CD14-positive monocyte (primary cell): ENCODE results near the gene OR6C6. TPM values are rescaled to one million over a fixed set of nuclear protein-coding genes. Genes with fewer than 3 reads are reported as not detected.

Experiments used
- DNase-seq, 3 donors: peaks; one replicate each; pipeline ENCODE4 v3.0.0-alpha.2; 2011 to 2022
- H2AFZ ChIP-seq: 2 replicates; pipeline ENCODE4 v1.6.0; 2012; ENCODE audit warnings: mild to moderate bottlenecking, low read depth, low read length, inconsistent platforms; ENCODE audit not compliant: insufficient read depth, poor library complexity, severe bottlenecking
- H3K27ac ChIP-seq, 2 donors: 1 replicate in 1 of 2; 2 replicates in 1 of 2; pipeline ENCODE4 v1.5.1; 2012 to 2013; ENCODE audit warnings: low read length in 2 of 2, control low read depth in 1 of 2, inconsistent platforms in 1 of 2, low read depth in 1 of 2, mild to moderate bottlenecking in 1 of 2
- H3K27me3 ChIP-seq, 2 donors: one replicate each; pipeline versions ENCODE4 v1.6.0 to v1.6.1; 2011 to 2013; ENCODE audit warnings: low read length in 2 of 2; ENCODE audit not compliant: control insufficient read depth in 2 of 2, insufficient read depth in 2 of 2
- H3K36me3 ChIP-seq, 2 donors: replicated peaks in 1 of 2; 1 replicate in 1 of 2; 2 replicates in 1 of 2; pipeline versions ENCODE4 v1.5.1 to v1.6.1; 2012 to 2013; ENCODE audit warnings: low read length in 2 of 2, control low read depth in 1 of 2, inconsistent platforms in 1 of 2, mild to moderate bottlenecking in 1 of 2; ENCODE audit not compliant: insufficient read depth in 2 of 2, control insufficient read depth in 1 of 2
- H3K4me1 ChIP-seq, 2 donors: 1 replicate in 1 of 2; 2 replicates in 1 of 2; pipeline versions ENCODE4 v1.5.1 to v1.6.1; 2012 to 2013; ENCODE audit warnings: low read length in 2 of 2, control low read depth in 1 of 2, inconsistent platforms in 1 of 2, mild to moderate bottlenecking in 1 of 2, moderate library complexity in 1 of 2; ENCODE audit not compliant: insufficient read depth in 2 of 2, control insufficient read depth in 1 of 2
- H3K4me2 ChIP-seq: replicated peaks from 2 replicates; pipeline ENCODE3; 2012; ENCODE audit warnings: low read length, moderate library complexity, mild to moderate bottlenecking; ENCODE audit not compliant: poor library complexity, severe bottlenecking; ENCODE audit errors: extremely low read depth
- H3K4me3 ChIP-seq, 3 experiments: fragments of 200-600 bp in 1 of 3; sonication (generic) in 1 of 3; replicated peaks in 1 of 3; 1 replicate in 2 of 3; 2 replicates in 1 of 3; pipeline ENCODE4 v1.5.1; 2011 to 2013; ENCODE audit warnings: low read length in 3 of 3, mild to moderate bottlenecking in 3 of 3, control low read depth in 2 of 3, low read depth in 2 of 3, inconsistent platforms in 1 of 3, moderate library complexity in 1 of 3
- H3K79me2 ChIP-seq: 2 replicates; pipeline ENCODE4 v1.6.0; 2012; ENCODE audit warnings: mild to moderate bottlenecking, control low read depth, inconsistent platforms, low read length, moderate library complexity; ENCODE audit not compliant: insufficient read depth
- H3K9ac ChIP-seq: 2 replicates; pipeline ENCODE4 v1.6.0; 2017; ENCODE audit warnings: low read length, mild to moderate bottlenecking; ENCODE audit not compliant: insufficient read depth, poor library complexity, severe bottlenecking
- H3K9me3 ChIP-seq, 2 donors: replicated peaks in 1 of 2; 1 replicate in 1 of 2; 2 replicates in 1 of 2; pipeline versions ENCODE4 v1.5.1 to v1.6.1; 2012 to 2013; ENCODE audit warnings: low read length in 2 of 2, control low read depth in 1 of 2; ENCODE audit not compliant: control insufficient read depth in 1 of 2, insufficient read depth in 1 of 2
- H4K20me1 ChIP-seq: 2 replicates; pipeline ENCODE4 v1.6.0; 2012; ENCODE audit warnings: mild to moderate bottlenecking, low read length, control low read depth, moderate library complexity; ENCODE audit not compliant: insufficient read depth
- H3K27ac Mint-ChIP-seq, 7 donors: one replicate each; pipeline ENCODE4 v1.8.0; 2020; ENCODE audit warnings: mild to moderate bottlenecking in 7 of 7, mixed read lengths in 7 of 7, moderate library complexity in 6 of 7, inconsistent platforms in 2 of 7
- H3K27me3 Mint-ChIP-seq, 3 donors: one replicate each; pipeline ENCODE4 v1.8.0; 2021 to 2022; ENCODE audit warnings: low read depth in 3 of 3, mild to moderate bottlenecking in 3 of 3, mixed read lengths in 3 of 3, moderate library complexity in 3 of 3, inconsistent platforms in 1 of 3
- H3K36me3 Mint-ChIP-seq, 2 donors: one replicate each; pipeline ENCODE4 v1.8.0; 2020; ENCODE audit warnings: mixed read lengths in 2 of 2, inconsistent platforms in 1 of 2, mild to moderate bottlenecking in 1 of 2
- H3K4me1 Mint-ChIP-seq: one replicate; pipeline ENCODE4 v1.8.0; 2020; ENCODE audit warnings: mild to moderate bottlenecking, mixed read lengths
- H3K4me3 Mint-ChIP-seq, 2 donors: one replicate each; pipeline ENCODE4 v1.8.0; 2020; ENCODE audit warnings: mild to moderate bottlenecking in 2 of 2, mixed read lengths in 2 of 2, moderate library complexity in 1 of 2
- H3K9me3 Mint-ChIP-seq, 7 donors: one replicate each; pipeline ENCODE4 v1.8.0; 2020 to 2022; ENCODE audit warnings: mixed read lengths in 7 of 7, mild to moderate bottlenecking in 6 of 7, moderate library complexity in 6 of 7, inconsistent platforms in 2 of 7
- whole genome bisulfite sequencing: methylation state at CpG from one replicate; pipeline ENCODE4 v1.1.5; 2013; ENCODE audit warnings: missing lambda C conversion rate; ENCODE audit not compliant: insufficient coverage; 5-methylcytosine and 5-hydroxymethylcytosine counted together
- intact Hi-C, 2 donors: fragments of 100-400 bp; cut with micrococcal nuclease; formaldehyde crosslinking; loops; one replicate each; pipeline versions ENCODE4 v1.15.0 to v1.15.1; 2023
- polyA plus RNA-seq, 3 donors: library from polyadenylated mRNA; depleted of rRNA in 1 of 3; unstranded in 2 of 3; stranded (reverse) in 1 of 3; fragments of 300-500 nt in 2 of 3; fragments of >200 nt in 1 of 3; fragmentation: Illumina TruSeq in 2 of 3; gene quantifications; 1 replicate in 2 of 3; 2 replicates in 1 of 3; pipeline ENCODE4 v1.2.3, GENCODE V29; 2012 to 2021
- TF ChIP-seq, protein P1 (sequence below): fragments of 200-600 bp; IDR thresholded peaks from one replicate; pipeline ENCODE4 v1.8.0; 2022; ENCODE audit warnings: antibody characterized with exemption, mild to moderate bottlenecking

Gene OR6C6
- polyA plus RNA-seq, 3 donors, result not detected

DNA sequence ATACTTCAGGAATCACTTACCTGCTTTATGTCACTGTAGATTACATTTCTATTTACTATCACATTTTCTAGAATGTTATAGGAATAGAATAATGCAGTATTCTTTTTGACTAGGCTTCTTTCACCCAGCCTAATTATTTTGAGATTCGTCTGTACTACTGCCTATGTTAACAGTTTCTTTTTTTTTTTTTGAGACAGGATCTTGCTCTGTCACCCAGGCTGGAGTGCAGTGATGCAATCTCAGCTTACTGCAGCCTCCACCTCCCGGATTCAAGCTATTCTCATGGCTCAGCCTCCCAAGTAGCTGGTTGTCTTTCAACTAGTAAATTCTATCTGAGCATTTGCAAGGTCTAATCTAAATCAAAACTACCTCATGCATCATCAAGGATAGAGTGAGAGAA, 6.4 kb downstream of the OR6C6 start:
- peaks cover 0 to 2% (median 0%) of the 10 kb centered on the region in 7 donors for H3K9me3 Mint-ChIP-seq
- Histone ChIP-seq H3K4me2 (no peak overlapping the region), H3K9ac (no peak overlapping the region), H3K9me3 (no peaks in the 10 kb centered on the region), H3K79me2 (no peaks in the 10 kb centered on the region), H3K36me3 (no peaks in the 10 kb centered on the region), H2AFZ (no peak overlapping the region), H3K4me1 (no peaks in the 10 kb centered on the region), H3K4me3 (no peak overlapping the region), H4K20me1 (no peaks in the 10 kb centered on the region), H3K27ac (no peak overlapping the region), H3K27me3 (peaks cover 0 to 2% of the 10 kb centered on the region in 2 donors)
- H3K36me3 Mint-ChIP-seq, result no peaks in the 10 kb centered on the region
- intact Hi-C loops, result no loop called here
- H3K27ac Mint-ChIP-seq, result no peak overlapping the region
- H3K27me3 Mint-ChIP-seq, result peaks cover 1 to 7% (median 7%) of the 10 kb centered on the region in 3 donors
- H3K4me3 Mint-ChIP-seq, result no peak overlapping the region
- TF ChIP-seq, protein P1, sequence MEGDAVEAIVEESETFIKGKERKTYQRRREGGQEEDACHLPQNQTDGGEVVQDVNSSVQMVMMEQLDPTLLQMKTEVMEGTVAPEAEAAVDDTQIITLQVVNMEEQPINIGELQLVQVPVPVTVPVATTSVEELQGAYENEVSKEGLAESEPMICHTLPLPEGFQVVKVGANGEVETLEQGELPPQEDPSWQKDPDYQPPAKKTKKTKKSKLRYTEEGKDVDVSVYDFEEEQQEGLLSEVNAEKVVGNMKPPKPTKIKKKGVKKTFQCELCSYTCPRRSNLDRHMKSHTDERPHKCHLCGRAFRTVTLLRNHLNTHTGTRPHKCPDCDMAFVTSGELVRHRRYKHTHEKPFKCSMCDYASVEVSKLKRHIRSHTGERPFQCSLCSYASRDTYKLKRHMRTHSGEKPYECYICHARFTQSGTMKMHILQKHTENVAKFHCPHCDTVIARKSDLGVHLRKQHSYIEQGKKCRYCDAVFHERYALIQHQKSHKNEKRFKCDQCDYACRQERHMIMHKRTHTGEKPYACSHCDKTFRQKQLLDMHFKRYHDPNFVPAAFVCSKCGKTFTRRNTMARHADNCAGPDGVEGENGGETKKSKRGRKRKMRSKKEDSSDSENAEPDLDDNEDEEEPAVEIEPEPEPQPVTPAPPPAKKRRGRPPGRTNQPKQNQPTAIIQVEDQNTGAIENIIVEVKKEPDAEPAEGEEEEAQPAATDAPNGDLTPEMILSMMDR, result no peak
- no peak for DNase-seq
- no peaks in the 10 kb centered on the region for H3K4me1 Mint-ChIP-seq
- WGBS, result 80% methylated on average over 2 of the region's 2 CpGs

DNA sequence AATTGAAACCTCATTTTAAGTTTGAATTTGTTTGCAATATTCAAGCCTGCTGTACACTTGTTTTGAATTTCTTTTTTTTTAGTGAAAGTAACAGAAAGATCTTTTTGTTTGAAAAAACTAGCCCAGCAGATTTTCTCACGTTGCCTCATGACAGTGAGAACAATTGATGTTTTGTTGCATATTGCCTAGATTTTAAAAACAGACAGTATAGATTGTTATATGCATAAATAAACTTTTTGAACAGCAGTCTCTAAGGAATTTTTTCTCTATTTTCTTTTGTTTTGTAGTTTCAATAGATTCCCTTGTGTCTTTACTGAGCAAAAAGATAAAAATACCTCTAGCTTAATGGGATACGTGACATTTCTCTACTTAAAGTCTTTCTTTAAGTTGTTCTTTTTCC, 15.4 kb downstream of the OR6C6 start:
- intact Hi-C loops, result no loop called here
- no peak overlapping the region for H2AFZ ChIP-seq
- peaks cover 0 to 4% (median 0%) of the 10 kb centered on the region in 7 donors for H3K9me3 Mint-ChIP-seq
- peaks cover 0 to 3% of the 10 kb centered on the region in 2 donors for H3K27me3 ChIP-seq
- no peak overlapping the region for H3K27ac Mint-ChIP-seq
- TF ChIP-seq, protein P1, result no peak
- H4K20me1 ChIP-seq, result no peaks in the 10 kb centered on the region
- no peak overlapping the region for H3K4me3 ChIP-seq
- no peak overlapping the region for H3K4me3 Mint-ChIP-seq
- H3K9ac ChIP-seq, result no peak overlapping the region
- H3K36me3 ChIP-seq, result no peaks in the 10 kb centered on the region
- H3K4me1 Mint-ChIP-seq, result no peaks in the 10 kb centered on the region
- no peaks in the 10 kb centered on the region for H3K79me2 ChIP-seq
- DNase-seq, result no peak
- H3K27ac ChIP-seq, result no peak overlapping the region
- H3K36me3 Mint-ChIP-seq, result no peaks in the 10 kb centered on the region
- peaks cover 2 to 10% (median 2%) of the 10 kb centered on the region in 3 donors for H3K27me3 Mint-ChIP-seq
- no peaks in the 10 kb centered on the region for H3K9me3 ChIP-seq
- no peaks in the 10 kb centered on the region for H3K4me1 ChIP-seq
- H3K4me2 ChIP-seq, result no peak overlapping the region
- WGBS, result no CpG with 5 or more reads among the region's 2 CpGs
